Endothelial cell (in vitro differentiated cells): ENCODE data around the gene PPM1B. TPM values are rescaled to one million over a fixed set of nuclear protein-coding genes. Genes with fewer than 3 reads are reported as not detected.

Source experiments
- DNase-seq: peaks from one replicate; pipeline ENCODE4 v3.0.0; 2021; ENCODE audit warnings: low spot score
- H3K27ac Mint-ChIP-seq: one replicate; pipeline ENCODE4 v1.8.0; 2021; ENCODE audit warnings: mixed read lengths, inconsistent platforms; ENCODE audit not compliant: unreplicated experiment
- H3K27me3 Mint-ChIP-seq: one replicate; pipeline ENCODE4 v1.8.0; 2021; ENCODE audit warnings: mild to moderate bottlenecking, moderate library complexity, mixed read lengths, inconsistent platforms; ENCODE audit not compliant: unreplicated experiment
- H3K36me3 Mint-ChIP-seq: one replicate; pipeline ENCODE4 v1.8.0; 2021; ENCODE audit warnings: mild to moderate bottlenecking, low read depth, mixed read lengths, inconsistent platforms; ENCODE audit not compliant: unreplicated experiment
- H3K4me1 Mint-ChIP-seq: one replicate; pipeline ENCODE4 v1.8.0; 2021; ENCODE audit warnings: mild to moderate bottlenecking, mixed read lengths, inconsistent platforms; ENCODE audit not compliant: unreplicated experiment
- H3K4me3 Mint-ChIP-seq: one replicate; pipeline ENCODE4 v1.8.0; 2021; ENCODE audit warnings: mild to moderate bottlenecking, mixed read lengths, inconsistent platforms; ENCODE audit not compliant: unreplicated experiment
- H3K9me3 Mint-ChIP-seq: one replicate; pipeline ENCODE4 v1.8.0; 2021; ENCODE audit warnings: mixed read lengths, inconsistent platforms; ENCODE audit not compliant: unreplicated experiment
- total RNA-seq: library from RNA; stranded (reverse); fragmentation: NEBNext Ultra II Directional; extraction: Animal tissue kit (Norgen Biotek cat#: 25700); gene quantifications from one replicate; pipeline ENCODE4 v1.2.1, GENCODE V29; 2021; ENCODE audit not compliant: unreplicated experiment
- TF ChIP-seq, protein P1 (sequence below): fragments of 200-600 bp; sonication (generic); IDR thresholded peaks from one replicate; pipeline ENCODE4 v1.5.0; 2021; ENCODE audit warnings: antibody characterized with exemption; ENCODE audit not compliant: unreplicated experiment

Gene PPM1B
- total RNA-seq, 1 donor from 2014 or later: 31.2 TPM

DNA sequence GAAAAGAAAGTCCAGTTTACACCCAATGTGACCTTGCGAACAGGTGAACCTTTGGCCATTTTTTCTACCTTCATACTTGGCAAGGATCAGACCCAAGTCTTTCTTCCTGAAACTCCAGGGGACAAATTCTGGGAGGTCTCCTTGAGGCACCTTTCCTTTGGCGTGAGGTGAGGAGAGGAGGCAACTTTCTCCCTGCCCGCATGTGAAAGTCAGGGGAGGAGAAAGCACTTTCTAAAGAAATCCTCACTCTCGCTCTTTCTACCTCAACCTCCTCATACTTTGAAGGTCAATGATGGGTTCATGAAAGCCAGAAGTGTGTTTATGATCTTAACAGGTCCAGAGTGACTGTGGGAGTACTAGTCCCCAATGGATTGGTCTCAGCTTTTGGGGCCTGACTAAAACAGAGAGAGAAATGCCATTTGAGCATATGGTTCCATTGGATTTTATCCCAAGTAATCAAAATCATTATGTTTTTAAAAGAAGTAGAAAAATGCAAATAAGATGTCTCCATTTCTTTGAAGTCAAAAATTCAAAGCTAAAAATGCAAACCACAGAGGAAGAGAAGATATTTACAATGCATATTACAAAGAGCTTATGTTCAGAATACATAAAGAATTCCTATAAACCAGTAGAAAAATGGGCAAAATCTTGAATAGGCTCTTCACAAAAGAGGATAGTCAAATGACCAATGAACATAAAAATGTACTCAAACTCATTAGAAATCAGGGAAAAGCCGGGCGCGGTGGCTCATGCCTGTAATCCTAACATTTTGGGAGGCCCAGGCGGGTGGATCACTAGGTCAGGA, 15.6 kb upstream of the PPM1B start:
- TF ChIP-seq, protein P1, sequence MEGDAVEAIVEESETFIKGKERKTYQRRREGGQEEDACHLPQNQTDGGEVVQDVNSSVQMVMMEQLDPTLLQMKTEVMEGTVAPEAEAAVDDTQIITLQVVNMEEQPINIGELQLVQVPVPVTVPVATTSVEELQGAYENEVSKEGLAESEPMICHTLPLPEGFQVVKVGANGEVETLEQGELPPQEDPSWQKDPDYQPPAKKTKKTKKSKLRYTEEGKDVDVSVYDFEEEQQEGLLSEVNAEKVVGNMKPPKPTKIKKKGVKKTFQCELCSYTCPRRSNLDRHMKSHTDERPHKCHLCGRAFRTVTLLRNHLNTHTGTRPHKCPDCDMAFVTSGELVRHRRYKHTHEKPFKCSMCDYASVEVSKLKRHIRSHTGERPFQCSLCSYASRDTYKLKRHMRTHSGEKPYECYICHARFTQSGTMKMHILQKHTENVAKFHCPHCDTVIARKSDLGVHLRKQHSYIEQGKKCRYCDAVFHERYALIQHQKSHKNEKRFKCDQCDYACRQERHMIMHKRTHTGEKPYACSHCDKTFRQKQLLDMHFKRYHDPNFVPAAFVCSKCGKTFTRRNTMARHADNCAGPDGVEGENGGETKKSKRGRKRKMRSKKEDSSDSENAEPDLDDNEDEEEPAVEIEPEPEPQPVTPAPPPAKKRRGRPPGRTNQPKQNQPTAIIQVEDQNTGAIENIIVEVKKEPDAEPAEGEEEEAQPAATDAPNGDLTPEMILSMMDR: no peak
- H3K4me1 Mint-ChIP-seq: no peaks in the 10 kb centered on the region
- H3K27ac Mint-ChIP-seq: no peak overlapping the region
- H3K4me3 Mint-ChIP-seq: no peak overlapping the region
- no peaks in the 10 kb centered on the region for H3K27me3 Mint-ChIP-seq
- H3K36me3 Mint-ChIP-seq: no peaks in the 10 kb centered on the region
- DNase-seq: no peak
- H3K9me3 Mint-ChIP-seq: no peaks in the 10 kb centered on the region

DNA sequence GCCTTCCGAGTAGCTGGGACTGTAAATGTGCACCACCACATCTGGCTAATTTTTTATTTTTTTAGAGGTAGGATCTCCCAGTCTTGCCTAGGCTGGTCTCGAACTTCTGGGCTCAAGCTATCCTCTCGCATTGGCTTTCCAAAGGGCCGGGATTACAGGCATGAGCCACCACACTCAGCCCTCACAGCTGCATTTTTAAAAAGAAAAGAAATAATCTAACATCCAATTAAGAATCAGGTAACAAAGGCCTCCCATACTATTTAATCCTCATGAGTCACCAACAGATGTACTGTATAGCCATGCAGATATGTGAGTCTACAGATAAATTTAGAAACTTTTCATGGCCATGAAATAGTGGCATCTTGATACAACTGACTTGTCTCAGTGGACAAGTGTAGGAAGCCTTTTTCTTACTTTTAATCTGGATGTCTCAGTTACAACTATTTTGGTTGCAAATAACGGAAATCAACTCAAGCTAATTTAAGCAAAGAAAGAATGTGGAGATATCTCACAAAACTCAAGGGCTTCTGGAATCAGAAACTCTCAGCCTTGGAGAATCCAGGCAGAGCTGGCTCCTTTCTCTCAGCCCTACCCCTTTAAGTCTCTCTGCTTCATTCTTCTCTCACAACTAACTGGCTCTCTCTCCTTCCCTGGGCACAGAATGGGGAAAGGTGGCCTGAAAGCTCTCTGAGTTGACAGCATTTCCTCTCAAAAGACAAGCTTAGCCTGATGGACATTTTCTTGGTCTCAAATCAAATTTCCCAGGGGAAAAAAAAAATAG, 12.8 kb upstream of the PPM1B start:
- DNase-seq: no peak
- TF ChIP-seq, protein P1: no peak
- Mint-ChIP-seq H3K4me1 (no peaks in the 10 kb centered on the region), H3K36me3 (no peaks in the 10 kb centered on the region), H3K27me3 (peaks cover 2% of the 10 kb centered on the region), H3K9me3 (no peaks in the 10 kb centered on the region), H3K27ac (no peak overlapping the region), H3K4me3 (no peak overlapping the region)

DNA sequence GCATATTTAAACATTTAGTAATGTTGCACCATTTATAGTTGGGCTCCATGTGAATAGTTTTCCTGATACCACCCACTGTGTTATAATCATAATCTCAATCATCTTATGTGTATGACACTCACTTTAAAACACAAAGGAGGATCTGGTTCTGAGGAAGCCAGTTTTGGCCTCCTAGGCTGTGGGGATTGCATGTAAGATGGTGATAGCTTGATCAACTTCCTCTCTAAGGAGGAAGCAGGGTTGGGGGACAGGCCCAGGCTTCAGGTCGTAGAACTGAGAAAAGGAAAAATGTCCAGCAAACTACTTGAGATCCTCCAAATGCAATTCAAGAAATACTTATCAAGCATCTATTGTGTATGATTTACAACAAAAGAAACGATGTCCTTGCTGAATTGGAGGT, 4.9 kb upstream of the PPM1B start:
- no peak for DNase-seq
- TF ChIP-seq, protein P1: no peak

DNA sequence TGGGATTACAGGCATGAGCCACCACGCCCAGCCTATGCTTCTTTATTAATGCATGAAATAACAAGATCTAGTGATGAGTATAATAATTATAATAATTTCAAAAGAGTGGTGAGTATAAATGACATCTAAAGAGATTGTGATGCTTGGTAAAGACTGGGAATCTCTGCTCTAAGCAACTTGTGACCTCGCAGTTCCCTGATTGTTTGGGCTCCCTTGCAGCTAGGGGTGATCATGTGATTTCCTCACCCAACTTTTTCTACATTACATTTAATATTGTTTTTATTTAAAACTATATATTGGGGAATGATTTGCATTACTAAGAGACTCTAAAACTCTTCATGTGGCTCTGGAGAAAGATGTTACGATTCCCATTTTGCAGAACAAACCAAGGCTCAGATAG, 4.1 kb upstream of the PPM1B start:
- no peak for DNase-seq
- peaks cover 3% of the 10 kb centered on the region for H3K36me3 Mint-ChIP-seq
- no peaks in the 10 kb centered on the region for H3K9me3 Mint-ChIP-seq
- peaks cover 7% of the 10 kb centered on the region for H3K27me3 Mint-ChIP-seq
- H3K4me3 Mint-ChIP-seq: no peak overlapping the region
- H3K4me1 Mint-ChIP-seq: peaks cover 7% of the 10 kb centered on the region
- TF ChIP-seq, protein P1: no peak
- H3K27ac Mint-ChIP-seq: no peak overlapping the region

More for the DNA sequence above, 4.9 kb upstream of the PPM1B start:
- no peak overlapping the region for H3K4me3 Mint-ChIP-seq
- no peaks in the 10 kb centered on the region for H3K36me3 Mint-ChIP-seq
- peaks cover 5% of the 10 kb centered on the region for H3K27me3 Mint-ChIP-seq
- H3K27ac Mint-ChIP-seq: no peak overlapping the region
- no peaks in the 10 kb centered on the region for H3K9me3 Mint-ChIP-seq
- peaks cover 4% of the 10 kb centered on the region for H3K4me1 Mint-ChIP-seq

DNA sequence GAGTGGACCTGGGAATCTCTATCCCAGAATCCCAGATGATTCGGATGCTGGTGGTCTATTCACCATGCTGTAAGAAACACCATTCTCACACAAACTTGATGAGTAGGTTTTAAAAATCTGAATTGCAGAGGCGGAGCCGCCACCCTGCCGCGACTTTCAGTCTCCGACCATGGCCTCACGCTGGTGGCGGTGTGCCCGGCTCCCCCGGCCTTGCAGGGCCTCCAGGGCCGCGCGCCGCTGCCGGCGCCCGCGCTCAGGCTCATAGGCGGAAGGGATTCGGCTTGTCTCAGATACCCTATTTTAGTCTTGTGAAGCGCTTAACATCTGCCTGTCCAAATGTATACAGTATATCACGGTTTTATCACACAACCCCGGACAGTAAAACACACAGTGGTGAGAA, 2.6 kb upstream of the PPM1B start:
- peaks cover 18% of the 10 kb centered on the region for H3K4me1 Mint-ChIP-seq
- H3K36me3 Mint-ChIP-seq: peaks cover 5% of the 10 kb centered on the region
- no peak overlapping the region for H3K27ac Mint-ChIP-seq
- no peak for DNase-seq
- TF ChIP-seq, protein P1: no peak
- H3K4me3 Mint-ChIP-seq: no peak overlapping the region
- H3K9me3 Mint-ChIP-seq: no peaks in the 10 kb centered on the region
- H3K27me3 Mint-ChIP-seq: peaks cover 6% of the 10 kb centered on the region
